ENCODE results near the gene TMED5.

GRCh38 chr1:93194231-93194990 lies 14.2 kb upstream of the TMED5 start:
- no peak for TF ChIP-seq POLR2AphosphoS5 (IDR thresholded peaks at IDR 0.05; ENCODE audit: borderline replicate concordance, low read depth, low read length)
- no peak for TF ChIP-seq EZH2 (IDR thresholded peaks at IDR 0.05)
- TF ChIP-seq FOXP2 (optimal IDR thresholded peaks at IDR 0.05; ENCODE audit: control extremely low read depth, extremely low read length, insufficient read depth) = no peak

Measured in SK-N-MC (cell line).